KOPT-K1 (cell line): ENCODE data around the gene SOD3.

Experiments used
- H3K27ac ChIP-seq: fragments of 200-600 bp; sonication (generic); 2 replicates; pipeline ENCODE4 v1.5.1; 2016; ENCODE audit warnings: antibody characterized with exemption, mild to moderate bottlenecking, low read depth, low read length; ENCODE audit not compliant: poor library complexity, severe bottlenecking
- H3K36me3 ChIP-seq: fragments of 200-600 bp; sonication (generic); 2 replicates; pipeline ENCODE4 v1.5.1; 2017; ENCODE audit warnings: antibody characterized with exemption, mild to moderate bottlenecking, low read length, moderate library complexity; ENCODE audit not compliant: insufficient read depth
- H3K9me3 ChIP-seq: fragments of 200-600 bp; sonication (generic); 2 replicates; pipeline ENCODE4 v1.5.1; 2017; ENCODE audit warnings: antibody characterized with exemption, low read length, mild to moderate bottlenecking; ENCODE audit not compliant: insufficient read depth, poor library complexity, severe bottlenecking

SOD3 gene

GRCh38 chr4:24794916-24795665 lies at the start of gene SOD3:
SOD3 (plus strand) TSS chr4:24795573; CDS start chr4:24799522, 3,949 bp downstream.
- Histone ChIP-seq H3K9me3 (peaks cover 1% of the 10 kb centered on the region), H3K36me3 (no peaks in the 10 kb centered on the region), H3K27ac (no peak within 1 kb of the TSS)

DNA sequence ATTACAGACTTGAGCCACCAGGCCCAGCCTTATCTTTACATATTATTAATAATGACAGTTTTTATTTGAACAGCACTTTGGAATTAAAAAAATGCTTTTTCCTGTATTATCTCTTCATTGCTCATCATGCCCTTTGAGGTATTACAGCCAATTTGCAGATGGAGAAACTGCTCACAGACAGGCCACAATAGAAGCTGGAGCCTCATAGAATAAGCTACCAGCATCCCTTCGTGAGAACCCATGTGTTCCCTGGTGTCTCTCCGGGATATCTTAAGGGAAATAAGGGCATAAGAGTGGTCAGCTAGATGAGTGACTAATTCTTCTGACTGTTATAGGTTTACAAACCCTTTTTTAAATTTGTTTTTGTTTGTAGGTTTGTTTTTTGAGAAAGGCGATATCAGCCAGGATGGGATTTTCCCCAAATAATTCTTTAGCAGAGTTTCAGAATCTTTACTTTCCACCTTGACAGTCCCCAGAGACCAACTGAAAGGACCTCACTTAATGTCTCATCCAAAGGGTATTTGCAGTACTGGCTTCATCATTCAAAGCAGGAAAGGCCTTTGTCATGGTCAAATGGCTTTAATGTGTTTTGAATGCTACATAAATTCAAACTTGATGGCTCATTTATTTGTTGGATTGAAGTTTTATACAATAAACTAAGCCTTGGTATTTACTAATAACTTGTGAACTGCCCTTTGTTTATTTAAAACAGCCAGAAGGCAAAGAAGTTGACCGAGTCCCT lies 48.0 kb upstream of the SOD3 start:
- Histone ChIP-seq H3K9me3 (no peaks in the 10 kb centered on the region), H3K36me3 (no peaks in the 10 kb centered on the region), H3K27ac (no peak overlapping the region)

DNA sequence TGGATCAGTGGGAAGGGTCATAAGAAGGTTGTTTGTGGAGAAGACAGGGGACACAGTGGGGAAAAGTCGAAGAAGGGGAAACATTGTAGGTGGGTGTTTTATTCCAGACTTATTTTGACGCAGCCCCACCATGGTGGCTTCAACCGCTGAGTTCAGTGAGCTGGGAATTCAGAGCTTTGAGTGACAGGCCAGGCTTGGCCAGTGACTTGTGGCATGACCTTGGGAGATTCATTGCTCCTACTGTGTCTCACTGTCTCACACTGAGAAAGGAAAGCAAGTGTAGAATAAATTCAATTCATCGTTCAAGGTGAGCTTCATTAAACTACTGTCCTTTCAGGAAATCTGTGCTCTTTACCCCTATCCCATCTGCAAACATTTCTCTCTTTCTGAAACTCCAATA lies 47.4 kb upstream of the SOD3 start:
- no peak overlapping the region for H3K27ac ChIP-seq

GRCh38 chr4:24748758-24749350 lies 46.5 kb upstream of the SOD3 start:
- no peak overlapping the region for H3K27ac ChIP-seq
- H3K9me3 ChIP-seq, result no peaks in the 10 kb centered on the region
- H3K36me3 ChIP-seq, result no peaks in the 10 kb centered on the region

More for the DNA sequence above, 47.4 kb upstream of the SOD3 start:
- Histone ChIP-seq H3K9me3 (no peaks in the 10 kb centered on the region), H3K36me3 (no peaks in the 10 kb centered on the region)

DNA sequence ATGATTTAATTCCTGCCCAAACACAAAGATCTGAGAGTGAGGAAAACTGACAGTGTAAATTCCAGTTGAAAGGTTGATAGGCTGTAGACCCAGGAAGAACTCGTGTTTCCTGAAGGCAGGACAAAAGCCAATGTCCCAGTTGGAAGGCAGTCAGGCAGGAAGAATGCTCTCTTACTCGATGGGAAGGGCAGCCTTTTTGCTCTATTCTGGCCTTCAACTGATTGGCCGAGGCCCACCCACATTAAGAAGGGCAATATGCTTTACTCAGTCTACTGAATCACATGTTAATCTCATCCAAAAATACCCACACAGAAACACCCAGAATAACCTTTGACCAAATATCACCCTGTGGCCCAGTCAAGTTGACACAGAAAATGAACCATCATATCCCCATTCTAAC lies 45.3 kb upstream of the SOD3 start:
- H3K9me3 ChIP-seq, result no peaks in the 10 kb centered on the region
- H3K27ac ChIP-seq, result no peak overlapping the region
- no peaks in the 10 kb centered on the region for H3K36me3 ChIP-seq

GRCh38 chr4:24751926-24752539 lies 43.3 kb upstream of the SOD3 start:
- H3K36me3 ChIP-seq, result no peaks in the 10 kb centered on the region
- H3K27ac ChIP-seq, result no peak overlapping the region
- peaks cover 12% of the 10 kb centered on the region for H3K9me3 ChIP-seq

GRCh38 chr4:24753519-24753918 lies 41.9 kb upstream of the SOD3 start:
- Histone ChIP-seq H3K27ac (no peak overlapping the region), H3K9me3 (peaks cover 16% of the 10 kb centered on the region)

DNA sequence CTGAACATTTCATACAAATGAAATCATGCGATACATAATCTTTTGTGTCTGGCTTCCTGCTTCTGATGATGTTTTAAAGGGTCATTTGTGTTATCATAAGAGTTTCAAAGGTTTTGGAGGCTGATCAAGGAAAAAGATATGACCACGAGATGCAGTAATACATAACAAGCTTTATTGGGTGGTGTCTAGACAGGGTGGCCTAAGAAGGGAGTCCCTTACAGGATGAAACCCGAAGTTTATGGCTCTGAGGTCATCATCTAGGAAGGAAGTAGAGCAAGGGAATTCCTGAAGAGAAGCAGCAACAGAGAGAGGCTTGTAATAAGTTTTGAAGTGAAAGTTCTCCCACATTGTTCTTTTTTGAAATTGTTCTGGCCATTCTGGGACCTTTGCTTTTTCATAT lies 40.8 kb upstream of the SOD3 start:
- no peak overlapping the region for H3K27ac ChIP-seq
- no peaks in the 10 kb centered on the region for H3K36me3 ChIP-seq

More at GRCh38 chr4:24753519-24753918, 41.9 kb upstream of the SOD3 start:
- no peaks in the 10 kb centered on the region for H3K36me3 ChIP-seq

GRCh38 chr4:24763631-24764297 lies 31.6 kb upstream of the SOD3 start:
- Histone ChIP-seq H3K36me3 (no peaks in the 10 kb centered on the region), H3K27ac (no peak overlapping the region), H3K9me3 (no peaks in the 10 kb centered on the region)

More for the DNA sequence above, 40.8 kb upstream of the SOD3 start:
- peaks cover 16% of the 10 kb centered on the region for H3K9me3 ChIP-seq

GRCh38 chr4:24764345-24764744 lies 31.0 kb upstream of the SOD3 start:
- no peak overlapping the region for H3K27ac ChIP-seq
- no peaks in the 10 kb centered on the region for H3K36me3 ChIP-seq
- no peaks in the 10 kb centered on the region for H3K9me3 ChIP-seq

DNA sequence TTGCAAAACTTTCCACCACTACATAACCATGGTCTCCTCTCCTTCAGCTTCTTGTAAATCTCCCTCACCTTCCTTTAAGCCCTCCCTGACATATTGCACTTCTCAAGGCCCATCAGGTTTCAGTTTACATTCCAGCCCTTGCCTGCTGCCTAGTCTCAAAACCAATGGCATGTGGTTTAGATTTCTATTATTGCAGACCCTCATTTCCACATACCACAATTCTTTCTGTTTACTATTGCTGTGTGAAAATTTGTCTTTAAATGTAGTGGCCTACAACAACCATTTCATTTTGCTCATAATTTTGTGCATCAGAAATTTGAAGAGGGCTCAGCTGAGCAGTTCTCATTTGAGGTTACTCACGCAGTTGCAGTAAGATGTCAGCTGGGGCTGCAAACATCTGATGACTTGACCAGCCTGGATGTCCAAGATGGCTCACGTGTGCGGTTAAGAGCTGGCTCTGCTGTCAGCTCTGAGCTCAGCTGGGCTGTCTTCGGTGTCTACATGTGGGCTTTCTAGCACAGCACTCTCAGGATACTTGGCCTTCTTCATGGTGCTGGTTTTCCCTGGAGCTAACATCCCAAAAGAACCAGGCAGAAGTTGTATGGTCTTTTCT lies 29.9 kb upstream of the SOD3 start:
- Histone ChIP-seq H3K27ac (no peak overlapping the region), H3K36me3 (no peaks in the 10 kb centered on the region), H3K9me3 (no peaks in the 10 kb centered on the region)

- no peaks in the 10 kb centered on the region for H3K9me3 ChIP-seq
- no peaks in the 10 kb centered on the region for H3K36me3 ChIP-seq
- no peak overlapping the region for H3K27ac ChIP-seq
Measured at GRCh38 chr4:24768006-24768405, 27.4 kb upstream of the SOD3 start.

DNA sequence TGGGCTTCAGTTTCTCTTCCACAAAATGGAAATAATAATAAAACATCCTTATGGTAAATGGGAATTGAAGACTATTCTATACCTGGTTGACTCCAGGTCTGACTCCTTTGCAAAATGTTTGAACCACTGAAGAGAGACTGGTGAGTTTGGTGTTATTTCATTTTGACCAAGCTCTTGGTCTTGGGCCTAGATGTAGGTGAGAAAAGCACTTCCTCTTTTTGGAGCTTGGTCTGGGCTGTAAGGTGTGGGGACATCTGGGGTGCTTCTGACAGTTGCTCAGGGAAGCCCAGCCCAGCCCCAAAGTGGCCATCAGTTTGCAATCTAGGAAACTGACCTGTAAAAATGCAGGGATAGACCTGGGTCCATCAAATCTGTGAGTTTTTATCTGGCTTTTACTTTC lies 26.8 kb upstream of the SOD3 start:
- H3K27ac ChIP-seq, result no peak overlapping the region
- no peaks in the 10 kb centered on the region for H3K36me3 ChIP-seq
- H3K9me3 ChIP-seq, result no peaks in the 10 kb centered on the region

GRCh38 chr4:24769571-24769970 lies 25.8 kb upstream of the SOD3 start:
- Histone ChIP-seq H3K9me3 (no peaks in the 10 kb centered on the region), H3K27ac (no peak overlapping the region), H3K36me3 (no peaks in the 10 kb centered on the region)
